ENCODE measurements around the gene JUN.

DNA sequence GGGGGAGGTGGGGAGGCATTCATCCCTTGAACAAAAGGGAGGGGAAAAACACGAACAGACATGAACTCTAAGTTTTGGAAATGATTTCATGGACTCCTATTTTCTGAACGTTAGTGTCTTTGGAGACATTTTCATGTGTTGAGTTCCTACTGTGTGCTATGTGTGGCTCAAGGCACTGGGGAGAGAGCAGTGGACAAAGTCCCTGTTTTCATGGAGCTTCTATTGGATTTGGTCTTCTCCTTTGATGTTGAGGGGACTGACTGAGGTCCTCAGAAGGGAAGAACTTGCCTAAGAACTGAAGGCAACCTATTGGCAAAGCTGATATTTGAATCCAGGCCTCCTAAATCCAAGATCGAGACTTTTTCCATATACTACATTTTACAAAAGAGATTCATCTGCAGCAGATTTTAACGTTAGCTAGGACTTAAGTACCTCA, 30.4 kb downstream of the JUN start:
- TF ChIP-seq, protein P1, sequence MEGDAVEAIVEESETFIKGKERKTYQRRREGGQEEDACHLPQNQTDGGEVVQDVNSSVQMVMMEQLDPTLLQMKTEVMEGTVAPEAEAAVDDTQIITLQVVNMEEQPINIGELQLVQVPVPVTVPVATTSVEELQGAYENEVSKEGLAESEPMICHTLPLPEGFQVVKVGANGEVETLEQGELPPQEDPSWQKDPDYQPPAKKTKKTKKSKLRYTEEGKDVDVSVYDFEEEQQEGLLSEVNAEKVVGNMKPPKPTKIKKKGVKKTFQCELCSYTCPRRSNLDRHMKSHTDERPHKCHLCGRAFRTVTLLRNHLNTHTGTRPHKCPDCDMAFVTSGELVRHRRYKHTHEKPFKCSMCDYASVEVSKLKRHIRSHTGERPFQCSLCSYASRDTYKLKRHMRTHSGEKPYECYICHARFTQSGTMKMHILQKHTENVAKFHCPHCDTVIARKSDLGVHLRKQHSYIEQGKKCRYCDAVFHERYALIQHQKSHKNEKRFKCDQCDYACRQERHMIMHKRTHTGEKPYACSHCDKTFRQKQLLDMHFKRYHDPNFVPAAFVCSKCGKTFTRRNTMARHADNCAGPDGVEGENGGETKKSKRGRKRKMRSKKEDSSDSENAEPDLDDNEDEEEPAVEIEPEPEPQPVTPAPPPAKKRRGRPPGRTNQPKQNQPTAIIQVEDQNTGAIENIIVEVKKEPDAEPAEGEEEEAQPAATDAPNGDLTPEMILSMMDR (IDR thresholded peaks at IDR 0.05), result no peak
- no peak for TF ChIP-seq EZH2 (IDR thresholded peaks at IDR 0.05; ENCODE audit: borderline replicate concordance, insufficient read depth, low read depth, low read length, poor library complexity, severe bottlenecking)
